ENCODE results near the gene PICK1.

DNA sequence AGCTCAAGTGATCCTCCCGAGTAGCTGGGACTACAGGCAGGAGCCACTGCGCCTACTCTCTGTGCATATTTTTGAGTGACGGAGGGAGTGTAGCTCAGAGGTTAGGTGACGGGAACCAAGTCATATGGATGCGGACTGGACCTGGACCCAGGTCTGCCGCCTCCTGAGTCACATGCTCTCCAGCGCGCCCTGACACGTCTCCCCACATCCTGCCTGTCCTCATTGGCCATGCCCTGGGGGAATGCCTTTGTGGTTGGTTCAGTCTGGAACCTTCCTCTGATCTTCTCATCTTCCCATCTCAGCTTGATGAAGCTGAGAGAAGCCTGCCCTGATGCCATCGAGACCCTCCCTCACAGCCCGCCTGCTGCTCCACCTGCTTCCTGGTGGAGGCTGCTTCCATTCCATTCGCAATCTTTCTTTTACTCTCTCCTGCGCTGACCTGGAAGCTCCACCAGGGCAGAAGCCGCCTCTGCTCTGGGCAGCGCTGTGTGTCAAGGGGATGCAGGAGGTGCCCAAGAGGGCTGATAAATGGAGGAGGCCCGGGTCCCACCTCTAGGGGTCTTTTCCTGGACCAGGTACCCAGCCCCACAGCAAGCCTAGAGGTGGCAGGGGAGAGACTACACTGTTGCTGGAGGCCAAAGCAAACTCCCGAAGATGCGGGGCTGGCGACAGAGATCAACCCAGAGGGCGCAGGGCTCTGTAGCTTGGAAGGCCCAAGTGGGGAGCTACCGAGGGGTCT, 67.2 kb downstream of the PICK1 start:
- TF ChIP-seq EZH2phosphoT487 (IDR thresholded peaks at IDR 0.05; ENCODE audit: insufficient read depth, low read depth) (no peak), EZH2 (IDR thresholded peaks at IDR 0.05; ENCODE audit: insufficient read depth, poor library complexity, severe bottlenecking) (no peak)
